HepG2 (cell line): ENCODE data around the gene RSKR. TPM values are rescaled to one million over a fixed set of nuclear protein-coding genes. Genes with fewer than 3 reads are reported as not detected.

Experiments
- GATAD1 ChIP-seq: IDR thresholded peaks from 2 replicates; pipeline ENCODE4 v1.6.1; 2016; ENCODE audit warnings: missing genetic modification reagents, missing compliant biosample characterization
- JUN ChIP-seq: sonication (generic); formaldehyde crosslinking; IDR thresholded peaks from 2 replicates; pipeline ENCODE4 v1.4.0; 2020; ENCODE audit warnings: mild to moderate bottlenecking, missing genetic modification reagents
- PATZ1 ChIP-seq: sonication (generic); formaldehyde crosslinking; IDR thresholded peaks from 2 replicates; pipeline ENCODE4 v1.4.0; 2020; ENCODE audit warnings: missing genetic modification reagents
- SPEN ChIP-seq: sonication (generic); formaldehyde crosslinking; IDR thresholded peaks from 2 replicates; pipeline ENCODE4 v1.5.1; 2020; ENCODE audit warnings: low read depth, mild to moderate bottlenecking, missing genetic modification reagents
- TBX2 ChIP-seq: sonication (generic); formaldehyde crosslinking; IDR thresholded peaks from 2 replicates; pipeline ENCODE4 v1.5.0; 2020; ENCODE audit warnings: missing genetic modification reagents, mild to moderate bottlenecking, borderline replicate concordance
- THYN1 ChIP-seq: sonication (generic); formaldehyde crosslinking; IDR thresholded peaks from 2 replicates; pipeline ENCODE4 v1.8.1; 2023; ENCODE audit warnings: low read depth, mild to moderate bottlenecking, moderate library complexity, missing genetic modification reagents, borderline replicate concordance
- ZBTB34 ChIP-seq: sonication (generic); formaldehyde crosslinking; IDR thresholded peaks from 2 replicates; pipeline ENCODE4 v1.8.0; 2022; ENCODE audit warnings: mild to moderate bottlenecking, missing genetic modification reagents
- ZBTB39 ChIP-seq: sonication (generic); formaldehyde crosslinking; IDR thresholded peaks from 2 replicates; pipeline ENCODE4 v1.5.0; 2020; ENCODE audit warnings: missing genetic modification reagents
- ZBTB42 ChIP-seq: sonication (generic); formaldehyde crosslinking; IDR thresholded peaks from 2 replicates; pipeline ENCODE4 v1.5.0; 2020; ENCODE audit warnings: mild to moderate bottlenecking, missing genetic modification reagents
- ZFP90 ChIP-seq: sonication (generic); formaldehyde crosslinking; IDR thresholded peaks from 2 replicates; pipeline ENCODE4 v1.8.0; 2022; ENCODE audit warnings: missing genetic modification reagents, mild to moderate bottlenecking, inconsistent platforms, borderline replicate concordance
- ZNF564 ChIP-seq: sonication (generic); formaldehyde crosslinking; IDR thresholded peaks from 2 replicates; pipeline ENCODE4 v1.8.1; 2023; ENCODE audit warnings: mild to moderate bottlenecking, missing genetic modification reagents
- ZNF569 ChIP-seq: sonication (generic); formaldehyde crosslinking; IDR thresholded peaks from 2 replicates; pipeline ENCODE4 v1.5.0; 2020; ENCODE audit warnings: mild to moderate bottlenecking, missing genetic modification reagents, moderate library complexity, borderline replicate concordance
- ZNF773 ChIP-seq: sonication (generic); formaldehyde crosslinking; IDR thresholded peaks from 2 replicates; pipeline ENCODE4 v1.4.0; 2020; ENCODE audit warnings: missing genetic modification reagents, borderline replicate concordance
- ZZZ3 ChIP-seq: sonication (generic); formaldehyde crosslinking; IDR thresholded peaks from 2 replicates; pipeline ENCODE4 v1.4.0; 2020; ENCODE audit warnings: missing genetic modification reagents, mild to moderate bottlenecking, borderline replicate concordance
- polyA plus RNA-seq, 8 experiments: library from polyadenylated mRNA; depleted of rRNA in 3 of 8; stranded (reverse) in 7 of 8; unstranded in 1 of 8; fragments of >200 nt; fragmentation: Illumina TruSeq in 4 of 8; extraction: Trizol in 4 of 8; gene quantifications; 2 replicates each; pipeline versions ENCODE4 v1.2.1 to v1.2.3, GENCODE V29; 2011 to 2016; ENCODE audit warnings: low read depth in 4 of 8, missing spikeins in 1 of 8, mixed read lengths in 1 of 8; ENCODE audit not compliant: insufficient read depth in 1 of 8
- total RNA-seq, 5 experiments: library from RNA; depleted of rRNA; stranded (reverse); fragments of >200 nt; fragmentation: Illumina TruSeq; extraction: Trizol; gene quantifications; 2 replicates each; pipeline ENCODE4 v1.2.3, GENCODE V29; 2016; ENCODE audit warnings: low read depth in 1 of 5
- TF ChIP-seq, protein P1 (sequence below): sonication (generic); formaldehyde crosslinking; IDR thresholded peaks from 2 replicates; pipeline ENCODE4 v1.5.0; 2020; ENCODE audit warnings: mild to moderate bottlenecking, missing genetic modification reagents
- TF ChIP-seq, protein P2 (sequence below): sonication (generic); formaldehyde crosslinking; IDR thresholded peaks from 2 replicates; pipeline ENCODE4 v1.4.0; 2020; ENCODE audit warnings: mild to moderate bottlenecking, missing genetic modification reagents

The RSKR gene
- total and polyA plus RNA-seq, 2 of the 13 experiments (the other 11 are each of a cell fraction or from before 2014, with no cell fraction given): 5.0 to 10.4 TPM

DNA sequence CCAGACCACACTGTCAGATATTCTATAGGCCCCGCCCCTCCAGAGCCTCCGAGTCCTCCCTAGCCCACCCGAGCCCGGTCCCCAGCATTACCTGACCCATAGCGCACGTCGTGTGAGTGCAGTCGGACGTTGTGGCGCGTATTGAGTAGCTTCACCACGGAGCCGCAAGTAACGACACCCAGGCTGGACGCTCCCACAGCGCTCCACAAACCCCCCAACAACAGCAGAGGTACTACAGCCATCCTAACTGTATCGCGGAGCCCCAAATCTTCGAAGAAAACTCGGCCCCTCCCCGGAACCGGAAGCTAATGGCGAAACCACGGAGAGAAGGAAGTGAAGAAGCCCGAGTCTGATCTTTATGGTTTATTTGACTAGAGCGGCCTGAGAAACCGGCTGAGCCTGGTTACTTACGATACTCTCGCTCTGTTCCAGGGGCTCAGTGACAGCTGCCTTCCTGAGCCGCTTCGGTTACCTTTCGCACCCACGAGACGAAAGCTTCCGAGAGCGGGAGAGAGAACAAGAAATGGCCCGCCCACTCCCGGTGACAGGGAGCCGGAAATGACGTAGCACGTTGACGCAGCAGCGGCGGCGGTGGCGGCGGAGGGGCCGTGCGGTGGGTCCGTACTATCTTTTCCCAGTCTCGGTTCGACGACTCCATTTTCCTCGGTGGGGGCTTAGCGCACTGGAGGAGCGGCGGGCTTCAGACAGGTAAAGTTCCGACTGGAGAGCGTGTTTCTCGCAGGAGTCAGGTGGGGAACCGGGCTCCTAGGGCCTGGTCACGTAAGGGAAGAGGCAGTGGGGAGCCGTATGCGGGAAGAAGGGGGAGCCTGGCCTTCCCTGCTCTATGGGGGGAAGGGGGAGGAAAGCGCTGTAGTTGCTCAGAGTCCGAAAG, 47.9 kb upstream of the RSKR start, which contains the start of the genes SDF2 and SUPT6H (continued):
- TF ChIP-seq ZBTB34 (CRISPR knock-in tag) (no peak), ZNF773 (CRISPR knock-in tag) (no peak), ZNF569 (CRISPR knock-in tag) (no peak), GATAD1 (peak; percentile 95), ZNF564 (no peak), TBX2 (peak; percentile 75), ZBTB42 (CRISPR knock-in tag) (no peak), THYN1 (CRISPR knock-in tag) (no peak), ZFP90 (CRISPR knock-in tag) (no peak; the same call in 1 of the 2 replicates), JUN (CRISPR knock-in tag) (peak; percentile 70; the same call in 1 of the 2 replicates), PATZ1 (CRISPR knock-in tag) (peak; percentile 76), ZZZ3 (CRISPR knock-in tag) (peak; percentile 72; the same call in 1 of the 2 replicates), ZBTB39 (CRISPR knock-in tag) (no peak), SPEN (CRISPR knock-in tag) (peak; percentile 85)
- TF ChIP-seq, protein P1, sequence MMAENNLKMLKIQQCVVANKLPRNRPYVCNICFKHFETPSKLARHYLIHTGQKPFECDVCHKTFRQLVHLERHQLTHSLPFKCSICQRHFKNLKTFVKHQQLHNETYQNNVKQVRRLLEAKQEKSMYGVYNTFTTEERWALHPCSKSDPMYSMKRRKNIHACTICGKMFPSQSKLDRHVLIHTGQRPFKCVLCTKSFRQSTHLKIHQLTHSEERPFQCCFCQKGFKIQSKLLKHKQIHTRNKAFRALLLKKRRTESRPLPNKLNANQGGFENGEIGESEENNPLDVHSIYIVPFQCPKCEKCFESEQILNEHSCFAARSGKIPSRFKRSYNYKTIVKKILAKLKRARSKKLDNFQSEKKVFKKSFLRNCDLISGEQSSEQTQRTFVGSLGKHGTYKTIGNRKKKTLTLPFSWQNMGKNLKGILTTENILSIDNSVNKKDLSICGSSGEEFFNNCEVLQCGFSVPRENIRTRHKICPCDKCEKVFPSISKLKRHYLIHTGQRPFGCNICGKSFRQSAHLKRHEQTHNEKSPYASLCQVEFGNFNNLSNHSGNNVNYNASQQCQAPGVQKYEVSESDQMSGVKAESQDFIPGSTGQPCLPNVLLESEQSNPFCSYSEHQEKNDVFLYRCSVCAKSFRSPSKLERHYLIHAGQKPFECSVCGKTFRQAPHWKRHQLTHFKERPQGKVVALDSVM (CRISPR knock-in tag): no peak
- TF ChIP-seq, protein P2, sequence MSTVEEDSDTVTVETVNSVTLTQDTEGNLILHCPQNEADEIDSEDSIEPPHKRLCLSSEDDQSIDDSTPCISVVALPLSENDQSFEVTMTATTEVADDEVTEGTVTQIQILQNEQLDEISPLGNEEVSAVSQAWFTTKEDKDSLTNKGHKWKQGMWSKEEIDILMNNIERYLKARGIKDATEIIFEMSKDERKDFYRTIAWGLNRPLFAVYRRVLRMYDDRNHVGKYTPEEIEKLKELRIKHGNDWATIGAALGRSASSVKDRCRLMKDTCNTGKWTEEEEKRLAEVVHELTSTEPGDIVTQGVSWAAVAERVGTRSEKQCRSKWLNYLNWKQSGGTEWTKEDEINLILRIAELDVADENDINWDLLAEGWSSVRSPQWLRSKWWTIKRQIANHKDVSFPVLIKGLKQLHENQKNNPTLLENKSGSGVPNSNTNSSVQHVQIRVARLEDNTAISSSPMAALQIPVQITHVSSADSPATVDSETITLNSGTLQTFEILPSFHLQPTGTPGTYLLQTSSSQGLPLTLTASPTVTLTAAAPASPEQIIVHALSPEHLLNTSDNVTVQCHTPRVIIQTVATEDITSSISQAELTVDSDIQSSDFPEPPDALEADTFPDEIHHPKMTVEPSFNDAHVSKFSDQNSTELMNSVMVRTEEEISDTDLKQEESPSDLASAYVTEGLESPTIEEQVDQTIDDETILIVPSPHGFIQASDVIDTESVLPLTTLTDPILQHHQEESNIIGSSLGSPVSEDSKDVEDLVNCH (CRISPR knock-in tag): no peak
